Motor neuron (in vitro differentiated cells): Measurements from ENCODE around the gene CLEC4A. TPM values are rescaled to one million over a fixed set of nuclear protein-coding genes. Genes with fewer than 3 reads are reported as not detected.
"Not testable (repeated sequence)": the region's sequence is repeated elsewhere in the genome, so short reads cannot be mapped to it uniquely, and the experiment has no call there.

Experiments
- ATAC-seq, 8 experiments: fragments of 200-7000 bp; cut with Tn5 transposase; replicated peaks in 6 of 8; 2 replicates each; pipeline ENCODE4 v1.8.0; 2021; ENCODE audit warnings: mild to moderate bottlenecking in 8 of 8, moderate library complexity in 8 of 8
- H3K27ac ChIP-seq, 2 donors: fragments of 250-450 bp; sonication (Bioruptor Pico); 2 replicates each; pipeline ENCODE4 v1.9.0; 2021; ENCODE audit warnings: antibody characterized with exemption in 2 of 2, mild to moderate bottlenecking in 2 of 2, moderate library complexity in 1 of 2
- H3K4me1 ChIP-seq, 2 donors: fragments of 250-450 bp; sonication (Bioruptor Pico); replicated peaks in 1 of 2; 2 replicates each; pipeline ENCODE4 v1.6.1; 2021; ENCODE audit warnings: antibody characterized with exemption in 2 of 2, mild to moderate bottlenecking in 2 of 2, moderate library complexity in 1 of 2
- H3K4me3 ChIP-seq, 5 donors: fragments of 250-450 bp; sonication (Bioruptor Pico); 2 replicates each; pipeline ENCODE4 v1.9.0; 2021; ENCODE audit warnings: antibody characterized with exemption in 5 of 5, mild to moderate bottlenecking in 5 of 5, moderate library complexity in 4 of 5
- WGBS, 10 experiments: fragments of 450-650 bp; shearing (Covaris generic); methylation state at CpG; one replicate each; pipeline ENCODE4 v1.0.0; 2022; 5-methylcytosine and 5-hydroxymethylcytosine counted together
- in situ Hi-C, 9 experiments: fragments of 400-800 bp; cut with MboI; loops; one replicate each; pipeline ENCODE4 v1.15.0; 2021; ENCODE audit warnings: low sequenced_read_pairs in 9 of 9, low pct_unique_long_range_greater_than_20kb in 2 of 9; ENCODE audit not compliant: unreplicated experiment in 9 of 9
- total RNA-seq, 8 experiments: library from RNA; unstranded; fragments of 300-600 nt; gene quantifications; 2 replicates each; pipeline versions ENCODE4 v1.2.3 to v1.2.4, GENCODE V29; 2022

Gene CLEC4A
- total RNA-seq, result 1 to 10 TPM in 4 of 8 experiments, under 1 TPM in 4; 0.42 to 2.2 (median 1.0) TPM

DNA sequence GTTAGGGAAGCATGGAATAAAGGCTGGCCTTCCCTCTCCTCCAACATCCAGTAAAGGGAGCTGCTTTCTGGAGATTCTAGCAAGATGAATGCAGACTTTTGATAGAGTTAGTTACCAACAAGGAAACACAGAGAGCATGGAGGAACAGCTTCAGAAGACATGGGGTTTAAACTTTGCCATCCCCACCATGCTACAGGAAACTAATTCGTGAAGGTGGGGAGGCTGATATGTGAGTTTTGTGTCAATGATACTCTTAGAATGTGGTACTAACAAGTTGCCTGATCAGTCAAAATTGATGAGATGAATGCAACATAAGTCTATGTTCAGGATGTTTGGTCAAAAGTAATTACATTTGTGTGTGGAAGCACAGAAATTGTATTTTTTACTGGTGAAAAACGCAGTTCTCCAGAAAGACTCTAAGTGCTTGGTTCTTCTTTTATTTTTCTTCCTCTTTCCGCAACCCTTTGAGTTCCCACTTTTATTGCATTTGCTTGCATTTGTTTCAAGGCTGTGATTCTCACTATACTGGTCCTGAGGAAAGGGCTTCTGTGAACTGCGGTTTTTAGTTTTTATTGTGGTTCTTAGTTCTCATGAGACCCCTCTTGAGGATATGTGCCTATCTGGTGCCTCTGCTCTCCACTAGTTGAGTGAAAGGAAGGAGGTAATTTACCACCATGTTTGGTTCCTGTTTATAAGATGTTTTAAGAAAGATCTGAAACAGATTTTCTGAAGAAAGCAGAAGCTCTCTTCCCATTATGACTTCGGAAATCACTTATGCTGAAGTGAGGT, at the start of gene CLEC4A:
Gene CLEC4A, plus strand, starts transcription at position 494 of the 789 bp plus-strand sequence. Its CDS starts 262 bp downstream, at position 756.
- H3K4me3 ChIP-seq, result no peak within 1 kb of the TSS
- WGBS, 10 experiments, result 60 to 100% (median 88%) methylated on average over 1 to 5 of the region's 5 CpGs; no CpG with 5 or more reads in 1 of the 10 experiments
- no peak for ATAC-seq
- H3K4me1 ChIP-seq, result no peaks in the 10 kb centered on the region
- in situ Hi-C loops, result loop anchor here in 1 of 9 experiments (25.0 kb wide), 1 partner anchor 89 kb away; no protein-coding TSS in a partner anchor
- H3K27ac ChIP-seq, result no peak within 1 kb of the TSS

DNA sequence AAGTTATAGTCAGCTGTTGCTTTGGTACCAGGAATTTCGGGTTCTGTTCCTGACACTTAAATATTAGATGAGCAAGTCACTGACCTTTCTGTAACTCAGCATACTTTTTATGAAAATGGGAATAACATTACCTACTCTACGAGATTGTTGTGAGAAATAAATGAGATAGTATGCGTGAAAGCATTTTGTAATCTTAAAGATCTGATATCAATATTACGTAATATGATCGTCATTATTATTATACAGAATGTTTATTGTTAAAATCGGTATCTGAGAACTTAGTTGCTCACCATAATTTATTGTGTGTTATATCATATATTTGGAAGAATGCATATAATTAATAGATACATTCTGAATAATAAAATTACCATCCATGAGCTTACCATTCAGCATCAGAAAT, 47.5 kb upstream of the CLEC4A start:
- 58 to 96% (median 84%) methylated on average over 1 to 6 of the region's 6 CpGs for WGBS, 10 experiments

DNA sequence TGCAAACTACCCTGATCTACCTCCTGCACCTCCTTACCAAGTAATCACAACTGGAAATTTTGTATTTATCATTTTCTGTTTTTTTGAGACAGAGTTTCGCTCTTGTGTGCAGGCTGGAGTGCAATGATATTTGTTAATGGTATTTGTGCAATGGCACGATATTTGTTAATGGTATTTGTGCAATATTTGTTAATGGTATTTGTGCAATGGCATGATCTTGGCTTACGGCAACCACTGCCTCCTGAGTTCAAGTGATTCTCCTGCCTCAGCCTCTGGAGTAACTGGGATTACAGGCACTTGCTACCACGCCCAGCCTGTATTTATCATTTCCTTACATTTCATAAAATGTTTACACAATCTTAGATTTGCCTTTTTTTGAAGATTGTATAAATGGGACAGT, 47.1 kb upstream of the CLEC4A start:
- no peak for ATAC-seq
- H3K4me3 ChIP-seq, result no peak overlapping the region
- 66 to 100% (median 92%) methylated on average over 1 to 4 of the region's 4 CpGs; no CpG with 5 or more reads in 1 of the 10 experiments for WGBS, 10 experiments
- H3K27ac ChIP-seq, result no peak overlapping the region
- peaks cover 6 to 24% of the 10 kb centered on the region in 2 donors for H3K4me1 ChIP-seq
- in situ Hi-C loops, result no loop called here

More for the DNA sequence above, 47.5 kb upstream of the CLEC4A start:
- no peak overlapping the region for H3K27ac ChIP-seq
- ATAC-seq, result no peak
- H3K4me3 ChIP-seq, result no peak overlapping the region
- in situ Hi-C loops, result no loop called here
- peaks cover 6 to 22% of the 10 kb centered on the region in 2 donors for H3K4me1 ChIP-seq

DNA sequence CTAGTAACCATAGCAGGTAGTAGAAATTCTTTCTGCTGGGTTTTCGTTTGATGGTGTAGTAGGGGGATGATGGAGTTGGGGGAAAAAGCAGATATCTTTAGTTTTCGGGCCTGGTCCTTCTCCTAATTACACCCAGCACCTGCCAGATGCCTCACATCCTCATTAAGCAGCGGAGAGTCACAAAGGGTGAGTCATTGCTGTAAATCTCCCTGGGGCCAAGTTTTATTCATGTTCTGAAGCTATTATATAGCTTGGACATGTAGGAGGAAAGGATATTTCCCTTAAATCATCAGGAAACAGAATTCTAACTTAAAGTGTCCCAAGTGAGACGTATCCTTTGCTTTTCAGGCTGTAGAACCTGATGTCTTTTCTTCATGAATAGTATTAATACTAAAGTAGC, 46.2 kb upstream of the CLEC4A start:
- H3K4me1 ChIP-seq, result peaks cover 6 to 24% of the 10 kb centered on the region in 2 donors
- no peak overlapping the region for H3K27ac ChIP-seq
- peak; percentile 17 to 42 (median 26) for ATAC-seq
- 0 to 29% (median 15%) methylated on average over 1 to 4 of the region's 4 CpGs; no CpG with 5 or more reads in 2 of the 10 experiments for WGBS, 10 experiments
- H3K4me3 ChIP-seq, result no peak overlapping the region
- in situ Hi-C loops, result no loop called here

DNA sequence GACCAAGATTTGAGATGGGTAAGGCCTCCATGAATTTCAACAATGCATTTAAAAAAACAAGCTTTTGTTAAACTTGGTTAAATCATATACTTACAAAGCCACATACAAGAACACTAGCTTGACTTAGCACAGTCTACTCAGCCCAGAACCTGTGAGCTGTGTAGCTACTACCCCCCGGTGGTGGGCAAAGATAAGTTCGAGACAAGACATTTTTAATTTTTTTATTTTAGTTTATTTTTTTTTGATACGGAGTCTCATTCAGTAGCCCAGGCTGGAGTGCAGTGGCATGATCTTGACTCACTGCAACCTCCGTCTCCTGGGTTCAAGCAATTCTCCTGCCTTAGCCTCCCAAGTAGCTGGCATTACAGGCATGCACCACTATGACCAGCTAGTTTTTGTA, 45.0 kb upstream of the CLEC4A start:
- no peak for ATAC-seq
- Histone ChIP-seq H3K27ac (no peak overlapping the region), H3K4me1 (peaks cover 7 to 29% of the 10 kb centered on the region in 2 donors), H3K4me3 (no peak overlapping the region)
- 14 to 65% (median 31%) methylated on average over 1 to 4 of the region's 4 CpGs for WGBS, 10 experiments
- in situ Hi-C loops, result no loop called here

DNA sequence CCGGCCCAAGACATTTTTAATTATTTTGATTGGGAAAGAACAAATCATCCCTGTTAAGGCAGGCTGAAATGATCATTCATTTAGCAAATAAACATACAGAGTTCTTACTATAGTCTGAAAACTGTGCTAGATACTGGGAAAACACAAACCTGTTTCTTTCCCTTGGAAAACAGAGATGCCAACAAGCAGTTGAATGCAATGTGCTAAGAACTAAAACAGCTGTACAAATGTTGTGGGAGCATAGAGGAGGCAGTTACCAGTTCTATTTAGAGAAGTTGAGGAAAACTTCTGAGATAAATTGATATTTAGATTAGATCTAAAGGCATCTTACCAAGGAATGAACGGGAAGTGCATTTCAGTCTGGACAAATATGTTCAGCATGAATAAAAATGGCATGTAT, 44.5 kb upstream of the CLEC4A start:
- in situ Hi-C loops, result no loop called here
- H3K4me3 ChIP-seq, result no peak overlapping the region
- WGBS, 10 experiments, result 25 to 100% (median 79%) methylated on average over 1 to 2 of the region's 2 CpGs; no CpG with 5 or more reads in 1 of the 10 experiments
- no peak overlapping the region for H3K27ac ChIP-seq
- peaks cover 12 to 34% of the 10 kb centered on the region in 2 donors for H3K4me1 ChIP-seq
- ATAC-seq, result no peak

DNA sequence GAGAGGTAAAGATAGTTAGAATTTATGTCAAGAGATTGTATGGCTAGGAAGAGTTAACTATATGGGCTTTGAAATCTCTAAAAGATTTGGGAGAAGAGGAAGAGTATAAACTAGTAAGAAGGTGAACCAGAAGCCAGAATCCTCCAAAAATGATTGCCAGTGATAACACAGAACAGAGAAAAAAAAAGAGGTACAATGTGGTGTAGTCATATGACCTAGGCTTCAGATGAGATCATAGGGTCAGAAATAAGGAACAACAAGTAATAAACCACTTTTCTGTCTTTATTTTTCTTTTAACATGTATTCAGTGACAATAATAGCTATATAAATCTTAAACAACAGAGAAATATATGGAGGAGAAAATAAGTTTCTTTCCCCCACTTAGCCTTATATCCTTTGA, 43.3 kb upstream of the CLEC4A start:
- in situ Hi-C loops, result no loop called here

DNA sequence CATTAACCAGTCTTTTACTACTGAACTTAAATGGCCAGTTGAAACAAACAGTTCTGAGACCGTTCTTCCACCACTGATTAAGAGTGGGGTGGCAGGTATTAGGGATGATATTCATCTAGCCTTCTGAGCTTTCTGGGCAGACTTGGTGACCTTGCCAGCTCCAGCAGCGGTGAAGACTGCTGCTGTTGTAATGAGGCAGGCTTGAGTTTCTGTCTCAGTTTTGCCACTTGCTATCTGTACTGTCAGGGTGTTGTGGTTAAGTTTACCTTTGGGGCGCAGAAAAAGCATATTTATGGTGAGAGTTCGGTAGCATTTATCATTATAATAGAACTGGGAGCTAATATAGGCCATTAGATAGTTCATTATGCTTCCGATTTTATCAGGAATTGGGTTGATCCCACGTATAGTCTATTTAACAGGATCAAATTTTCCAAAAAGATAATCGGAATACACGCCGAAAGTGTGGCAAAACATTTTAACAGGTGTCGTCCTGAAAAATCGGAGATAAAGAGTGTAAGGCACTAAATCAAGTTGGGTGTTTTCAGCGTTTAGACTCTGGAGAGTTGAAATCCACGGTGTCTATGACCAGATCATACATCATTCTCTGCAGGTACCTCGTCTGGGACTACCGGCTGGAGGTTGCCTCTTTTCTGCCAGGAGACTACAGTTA, 42.0 kb upstream of the CLEC4A start:
- Histone ChIP-seq H3K4me1 (peaks cover 12 to 42% of the 10 kb centered on the region in 2 donors), H3K4me3 (peak overlapping the region; percentile 62 to 94 (median 83)), H3K27ac (peak overlapping the region; percentile 94 to 96)
- 0 to 7% (median 0%) methylated on average over 3 to 14 of the region's 15 CpGs; no CpG with 5 or more reads in 1 of the 10 experiments for WGBS, 10 experiments
- no peak for ATAC-seq
- in situ Hi-C loops, result no loop called here

More for the DNA sequence above, 43.3 kb upstream of the CLEC4A start:
- Histone ChIP-seq H3K27ac (no peak overlapping the region), H3K4me1 (peaks cover 12 to 42% of the 10 kb centered on the region in 2 donors), H3K4me3 (no peak overlapping the region)
- no peak for ATAC-seq

DNA sequence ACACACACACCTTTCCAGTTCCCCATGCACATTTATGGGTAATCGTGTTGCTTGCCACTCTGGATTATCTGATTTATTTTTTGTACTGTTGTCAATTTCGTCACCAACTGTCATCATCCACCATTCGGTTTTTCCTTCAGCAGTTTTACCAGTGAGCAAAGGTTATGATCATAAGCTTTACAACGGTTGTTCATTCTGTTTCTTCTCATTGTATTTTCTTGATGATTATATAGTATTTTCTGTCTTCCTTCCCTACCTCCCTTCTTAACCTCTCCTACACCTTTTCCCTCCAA, 40.7 kb upstream of the CLEC4A start:
- in situ Hi-C loops, result no loop called here
- ATAC-seq, result no peak
- WGBS, 10 experiments, result 0 to 33% (median 3%) methylated on average over 1 to 4 of the region's 4 CpGs; no CpG with 5 or more reads in 1 of the 10 experiments
- Histone ChIP-seq H3K27ac (peak overlapping the region; percentile 94 to 96), H3K4me3 (peak overlapping the region; percentile 62 to 94 (median 83)), H3K4me1 (peaks cover 5 to 30% of the 10 kb centered on the region in 2 donors)

DNA sequence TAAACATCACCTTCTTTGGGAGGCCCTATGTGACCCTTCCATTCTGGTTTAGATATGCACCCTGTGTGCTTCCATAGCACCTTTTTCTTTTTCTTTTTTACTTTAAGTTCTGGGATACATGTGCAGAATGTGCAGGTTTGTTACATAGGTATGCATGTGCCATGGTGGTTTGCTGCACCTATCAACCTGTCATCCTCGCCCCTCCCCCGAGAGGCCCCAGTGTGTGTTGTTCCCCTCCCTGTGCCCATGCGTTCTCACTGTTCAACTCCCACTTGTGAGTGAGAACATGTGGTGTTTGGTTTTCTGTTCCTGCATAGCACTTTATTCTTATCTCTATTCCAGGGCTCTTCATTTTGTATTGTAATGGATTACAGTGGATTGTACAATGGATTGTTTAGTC, 39.1 kb upstream of the CLEC4A start:
- ATAC-seq, H3K27ac ChIP-seq, in situ Hi-C loops, H3K4me3 ChIP-seq: not testable (repeated sequence)
- 80% methylated on average over 1 to 3 of the region's 3 CpGs; no CpG with 5 or more reads in 8 of the 10 experiments for WGBS, 10 experiments
- peaks cover 5 to 25% of the 10 kb centered on the region in 2 donors for H3K4me1 ChIP-seq

DNA sequence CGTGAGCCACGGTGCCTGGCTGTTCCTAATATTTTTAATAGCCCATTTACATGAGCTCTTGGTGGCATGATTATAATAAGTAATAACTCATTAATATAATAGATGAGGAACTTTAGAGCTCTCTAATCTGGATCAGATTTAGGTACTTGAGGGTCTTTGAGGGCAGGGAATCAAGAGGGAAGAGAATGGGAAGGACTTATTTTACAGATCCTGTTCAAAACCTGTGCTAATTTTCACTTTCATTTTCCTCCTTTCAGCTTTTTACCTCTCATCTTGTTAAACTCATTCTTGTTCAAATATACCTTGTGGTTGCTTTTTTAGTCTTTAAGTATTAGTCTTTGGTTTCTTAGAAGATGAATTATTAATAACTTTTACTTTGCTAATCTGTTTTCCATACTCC, 35.8 kb upstream of the CLEC4A start:
- WGBS, 10 experiments, result 83 to 100% (median 90%) methylated on average over 1 to 2 of the region's 2 CpGs; no CpG with 5 or more reads in 4 of the 10 experiments
- ATAC-seq, result no peak
- no peak overlapping the region for H3K4me3 ChIP-seq
- no peak overlapping the region for H3K27ac ChIP-seq
- H3K4me1 ChIP-seq, result peaks cover 5 to 18% of the 10 kb centered on the region in 2 donors
- in situ Hi-C loops, result no loop called here

DNA sequence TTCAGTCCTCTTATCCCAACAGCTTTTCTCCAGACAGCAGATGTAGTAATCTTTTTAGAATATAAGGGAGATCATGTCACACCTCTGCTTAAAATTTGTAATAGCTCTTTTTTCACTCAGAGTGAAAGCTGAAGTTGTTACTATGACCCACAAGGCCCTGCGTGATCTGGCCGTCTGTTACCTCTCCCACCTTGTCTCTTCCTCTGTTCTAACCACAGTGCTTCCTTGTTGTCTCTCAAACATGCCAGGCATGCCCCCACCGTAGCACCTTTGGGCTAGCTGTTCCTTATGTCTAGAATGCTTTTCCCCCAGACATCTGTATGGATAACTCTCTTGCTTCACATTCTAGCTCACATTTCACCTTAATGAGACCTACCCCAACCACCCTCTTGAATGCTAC, 34.8 kb upstream of the CLEC4A start:
- Histone ChIP-seq H3K27ac (no peak overlapping the region), H3K4me3 (no peak overlapping the region), H3K4me1 (peaks cover 3 to 11% of the 10 kb centered on the region in 2 donors)
- WGBS, 10 experiments, result 60 to 100% (median 90%) methylated on average over 1 to 3 of the region's 3 CpGs; no CpG with 5 or more reads in 1 of the 10 experiments
- ATAC-seq, result no peak
- in situ Hi-C loops, result no loop called here

DNA sequence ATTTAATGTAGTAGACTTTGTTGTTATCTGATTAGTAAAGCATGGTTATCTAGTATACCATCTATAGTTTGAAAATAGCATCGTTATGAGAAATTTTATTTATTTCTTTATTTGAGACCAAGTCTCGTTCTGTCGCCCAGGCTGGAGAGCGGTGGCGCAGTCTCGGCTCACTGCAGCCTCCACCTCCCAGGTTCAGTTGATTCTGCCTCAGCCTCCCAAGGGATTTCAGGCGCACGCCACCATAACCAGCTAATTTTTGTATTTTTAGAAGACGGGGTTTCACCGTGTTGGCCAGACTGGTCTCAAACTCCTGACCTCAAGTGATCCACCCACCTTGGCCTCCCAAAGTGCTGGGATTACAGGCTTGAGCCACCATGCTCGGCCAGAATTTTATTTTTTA, 34.1 kb upstream of the CLEC4A start:
- 80 to 100% (median 92%) methylated on average over 1 to 11 of the region's 11 CpGs; no CpG with 5 or more reads in 1 of the 10 experiments for WGBS, 10 experiments
- H3K27ac ChIP-seq, in situ Hi-C loops, H3K4me3 ChIP-seq, ATAC-seq, H3K4me1 ChIP-seq: not testable (repeated sequence)
